SK-N-SH (cell line): ENCODE results near the gene EEF1AKMT3.

Experiments
- RCOR1 ChIP-seq: fragments of 150-350 bp; IDR thresholded peaks from 2 replicates; pipeline ENCODE4 v1.6.1; 2017; ENCODE audit warnings: antibody characterized with exemption, low read length
- TAF1 ChIP-seq: IDR thresholded peaks from 2 replicates; pipeline ENCODE4 v1.6.1; 2012; ENCODE audit warnings: low read depth, mild to moderate bottlenecking, low read length, moderate library complexity, borderline replicate concordance
- TF ChIP-seq, protein P1 (sequence below): fragments of 200-600 bp; sonication (generic); IDR thresholded peaks from 2 replicates; pipeline ENCODE4 v1.6.1; 2017; ENCODE audit warnings: antibody characterized with exemption, mild to moderate bottlenecking, moderate library complexity

- TF ChIP-seq RCOR1 (no peak), TAF1 (peak; percentile 91)
- TF ChIP-seq, protein P1, sequence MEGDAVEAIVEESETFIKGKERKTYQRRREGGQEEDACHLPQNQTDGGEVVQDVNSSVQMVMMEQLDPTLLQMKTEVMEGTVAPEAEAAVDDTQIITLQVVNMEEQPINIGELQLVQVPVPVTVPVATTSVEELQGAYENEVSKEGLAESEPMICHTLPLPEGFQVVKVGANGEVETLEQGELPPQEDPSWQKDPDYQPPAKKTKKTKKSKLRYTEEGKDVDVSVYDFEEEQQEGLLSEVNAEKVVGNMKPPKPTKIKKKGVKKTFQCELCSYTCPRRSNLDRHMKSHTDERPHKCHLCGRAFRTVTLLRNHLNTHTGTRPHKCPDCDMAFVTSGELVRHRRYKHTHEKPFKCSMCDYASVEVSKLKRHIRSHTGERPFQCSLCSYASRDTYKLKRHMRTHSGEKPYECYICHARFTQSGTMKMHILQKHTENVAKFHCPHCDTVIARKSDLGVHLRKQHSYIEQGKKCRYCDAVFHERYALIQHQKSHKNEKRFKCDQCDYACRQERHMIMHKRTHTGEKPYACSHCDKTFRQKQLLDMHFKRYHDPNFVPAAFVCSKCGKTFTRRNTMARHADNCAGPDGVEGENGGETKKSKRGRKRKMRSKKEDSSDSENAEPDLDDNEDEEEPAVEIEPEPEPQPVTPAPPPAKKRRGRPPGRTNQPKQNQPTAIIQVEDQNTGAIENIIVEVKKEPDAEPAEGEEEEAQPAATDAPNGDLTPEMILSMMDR = peak; percentile 95
Observed at GRCh38 chr12:57782608-57783465, 10.4 kb downstream of the EEF1AKMT3 start, which contains the start of gene TSFM.
